Measurements from ENCODE around the gene ESPN. TPM values are rescaled to one million over a fixed set of nuclear protein-coding genes. Genes with fewer than 3 reads are reported as not detected.

Gene ESPN
- polyA plus RNA-seq, 1 experiment: not detected

DNA sequence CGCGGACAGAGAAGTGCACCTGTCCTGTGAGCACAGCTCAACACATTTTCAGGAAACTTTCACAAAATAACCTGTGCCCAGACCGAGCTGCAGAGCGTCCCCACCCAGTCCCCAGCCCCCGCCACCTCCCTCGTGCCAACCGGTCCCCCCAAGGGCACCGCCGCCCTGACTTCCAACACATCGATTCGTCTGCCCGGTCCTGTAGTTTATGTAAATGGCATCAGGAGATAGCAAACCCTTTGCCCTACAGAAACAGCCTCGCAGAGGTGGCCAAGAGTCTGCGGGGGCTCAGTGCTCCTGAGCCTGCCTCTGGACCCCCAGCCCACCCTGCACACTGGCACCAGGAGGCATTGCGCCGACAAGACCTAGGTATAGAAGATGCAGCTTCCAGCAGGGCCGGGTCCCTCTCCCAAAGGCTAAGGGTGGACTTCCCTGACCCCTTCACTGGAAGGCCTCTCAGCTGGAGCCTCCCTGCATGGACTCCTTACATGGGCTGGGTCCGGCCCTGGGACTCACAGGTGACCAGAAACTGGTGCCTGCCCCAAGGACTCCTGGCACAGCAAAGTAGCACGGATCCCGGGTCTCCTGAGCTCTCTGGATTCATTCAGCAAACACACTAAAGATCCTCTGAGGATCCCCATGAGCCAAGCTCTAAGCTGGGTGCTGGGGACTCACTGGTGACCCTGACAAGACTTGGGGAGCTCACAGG, 73.4 kb downstream of the ESPN start:
- POLR2A ChIA-PET: interaction anchor here (0.6 kb wide), 1 partner anchor 48 kb away, joined by 3 read pairs; no protein-coding TSS in a partner anchor
- CTCF ChIA-PET: interaction anchor here (1.2 to 2.4 kb wide), 2 partner anchors 8 to 12 kb away, joined by 6 to 16 read pairs; no protein-coding TSS in a partner anchor
- no peak for DNase-seq (ENCODE audit: low read depth, low spot score)
- Histone ChIP-seq H3K27ac (ENCODE audit: low read depth, low read length) (no peak overlapping the region), H3K4me3 (ENCODE audit: low read depth, low read length) (peak overlapping the region; percentile 77), H3K27me3 (ENCODE audit: control insufficient read depth, insufficient read depth, low read length) (peaks cover 3% of the 10 kb centered on the region), H3K9me3 (ENCODE audit: control insufficient read depth, insufficient read depth, low read length) (no peaks in the 10 kb centered on the region; the same call in 1 of the 2 replicates)
- TF ChIP-seq, protein P1, sequence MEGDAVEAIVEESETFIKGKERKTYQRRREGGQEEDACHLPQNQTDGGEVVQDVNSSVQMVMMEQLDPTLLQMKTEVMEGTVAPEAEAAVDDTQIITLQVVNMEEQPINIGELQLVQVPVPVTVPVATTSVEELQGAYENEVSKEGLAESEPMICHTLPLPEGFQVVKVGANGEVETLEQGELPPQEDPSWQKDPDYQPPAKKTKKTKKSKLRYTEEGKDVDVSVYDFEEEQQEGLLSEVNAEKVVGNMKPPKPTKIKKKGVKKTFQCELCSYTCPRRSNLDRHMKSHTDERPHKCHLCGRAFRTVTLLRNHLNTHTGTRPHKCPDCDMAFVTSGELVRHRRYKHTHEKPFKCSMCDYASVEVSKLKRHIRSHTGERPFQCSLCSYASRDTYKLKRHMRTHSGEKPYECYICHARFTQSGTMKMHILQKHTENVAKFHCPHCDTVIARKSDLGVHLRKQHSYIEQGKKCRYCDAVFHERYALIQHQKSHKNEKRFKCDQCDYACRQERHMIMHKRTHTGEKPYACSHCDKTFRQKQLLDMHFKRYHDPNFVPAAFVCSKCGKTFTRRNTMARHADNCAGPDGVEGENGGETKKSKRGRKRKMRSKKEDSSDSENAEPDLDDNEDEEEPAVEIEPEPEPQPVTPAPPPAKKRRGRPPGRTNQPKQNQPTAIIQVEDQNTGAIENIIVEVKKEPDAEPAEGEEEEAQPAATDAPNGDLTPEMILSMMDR (IDR thresholded peaks at IDR 0.05; ENCODE audit: low read depth, low read length): no peak

DNA sequence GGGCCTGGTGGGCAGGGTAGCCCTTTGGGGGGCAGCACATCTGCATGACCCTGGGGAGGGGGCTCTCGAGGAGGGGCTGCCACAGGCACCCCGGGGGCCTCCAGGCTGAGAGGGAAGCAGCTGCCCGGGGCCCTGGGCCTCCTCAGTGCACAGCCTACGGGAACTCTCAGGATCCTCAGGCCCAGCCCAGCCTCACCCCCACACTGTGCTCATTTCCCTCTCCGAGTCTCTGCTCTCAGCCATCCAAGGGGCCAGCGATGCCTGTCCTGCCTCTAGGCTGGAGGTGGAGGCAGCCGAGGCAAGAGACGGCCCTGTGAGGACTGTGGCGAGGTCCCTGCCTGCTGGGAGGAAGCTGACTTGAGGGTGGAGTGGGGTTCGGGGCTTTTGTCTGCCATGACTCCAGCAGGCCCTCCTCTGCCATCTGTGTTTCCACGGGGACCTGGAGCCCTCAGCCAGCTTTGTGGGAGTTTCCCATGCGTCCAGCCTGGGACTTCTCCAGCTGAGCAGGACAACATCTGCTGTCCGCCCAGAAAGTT, 74.1 kb downstream of the ESPN start:
- no peak for DNase-seq (ENCODE audit: low read depth, low spot score)
- ChIA-PET POLR2A (no interaction called here), CTCF (interaction anchor here (1.2 to 2.4 kb wide), 2 partner anchors 8 to 13 kb away, joined by 6 to 16 read pairs; no protein-coding TSS in a partner anchor)
- Histone ChIP-seq H3K9me3 (ENCODE audit: control insufficient read depth, insufficient read depth, low read length) (no peaks in the 10 kb centered on the region; the same call in 1 of the 2 replicates), H3K27ac (ENCODE audit: low read depth, low read length) (no peak overlapping the region), H3K4me3 (ENCODE audit: low read depth, low read length) (no peak overlapping the region), H3K27me3 (ENCODE audit: control insufficient read depth, insufficient read depth, low read length) (peaks cover 3% of the 10 kb centered on the region)
- TF ChIP-seq, protein P1 (IDR thresholded peaks at IDR 0.05; ENCODE audit: low read depth, low read length): no peak

DNA sequence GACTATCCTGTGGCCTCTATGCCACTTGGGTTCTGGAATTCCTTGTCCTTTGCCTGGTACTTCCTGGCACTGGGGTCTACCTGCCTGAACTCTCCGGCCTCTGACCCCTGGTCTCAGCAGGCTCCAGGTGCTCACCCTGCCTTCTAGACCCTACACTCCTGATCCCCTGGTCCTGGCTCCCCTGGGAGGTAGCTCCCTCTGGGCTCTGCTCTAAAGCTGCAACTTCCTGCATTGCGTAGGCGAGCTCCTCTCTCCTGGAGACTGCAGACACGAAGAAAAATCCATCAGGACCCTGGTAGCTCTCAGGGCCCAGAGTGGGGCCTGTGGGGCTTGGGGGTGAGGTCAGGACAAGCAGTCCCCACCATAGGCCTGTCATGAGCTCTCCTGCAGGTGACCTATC, 74.7 kb downstream of the ESPN start:
- ChIA-PET POLR2A (no interaction called here), CTCF (interaction anchor here (1.2 to 2.4 kb wide), 2 partner anchors 9 to 14 kb away, joined by 6 to 16 read pairs; no protein-coding TSS in a partner anchor)
- no peak for DNase-seq (ENCODE audit: low read depth, low spot score)
- Histone ChIP-seq H3K9me3 (ENCODE audit: control insufficient read depth, insufficient read depth, low read length) (no peaks in the 10 kb centered on the region; the same call in 1 of the 2 replicates), H3K27ac (ENCODE audit: low read depth, low read length) (no peak overlapping the region), H3K4me3 (ENCODE audit: low read depth, low read length) (no peak overlapping the region), H3K27me3 (ENCODE audit: control insufficient read depth, insufficient read depth, low read length) (peaks cover 3% of the 10 kb centered on the region)
- TF ChIP-seq, protein P1 (IDR thresholded peaks at IDR 0.05; ENCODE audit: low read depth, low read length): no peak

DNA sequence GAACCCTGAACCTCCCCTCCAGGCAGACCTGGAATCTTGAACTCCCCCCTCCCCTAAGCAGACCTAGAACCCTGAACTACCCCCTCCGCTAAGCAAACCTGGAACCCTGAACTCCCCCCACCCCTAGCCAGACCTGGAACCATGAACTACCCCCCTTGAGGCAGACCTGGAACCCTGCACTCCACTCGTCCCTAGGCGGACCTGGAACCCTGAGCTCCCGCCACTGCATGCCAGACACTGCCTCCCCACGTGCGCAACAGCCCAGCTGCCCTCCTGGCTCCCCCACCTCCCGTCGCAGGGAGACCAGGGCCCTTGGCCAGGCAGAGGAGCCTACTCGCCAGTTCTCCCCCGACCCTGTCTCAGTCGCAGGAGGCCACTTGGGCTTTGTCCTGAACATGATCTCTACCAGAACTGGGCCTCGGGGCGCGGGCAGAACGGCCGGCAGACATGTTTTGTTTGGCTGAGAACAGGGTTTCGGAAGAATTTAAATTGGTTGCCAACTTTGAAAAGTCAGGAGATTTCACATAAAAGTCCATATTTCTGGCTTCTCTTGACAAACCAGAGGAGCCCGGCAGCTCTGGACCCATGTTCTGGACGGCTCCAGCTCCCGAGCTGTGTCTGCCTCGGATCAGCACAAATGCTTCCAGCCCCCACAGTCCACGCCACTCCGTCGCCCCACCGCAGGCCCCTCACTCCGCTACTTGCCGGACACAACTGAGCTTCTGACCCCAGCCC, 76.1 kb downstream of the ESPN start:
- H3K27ac ChIP-seq (ENCODE audit: low read depth, low read length): no peak overlapping the region
- no peak for DNase-seq (ENCODE audit: low read depth, low spot score)
- CTCF ChIA-PET: interaction anchor here (2.4 kb wide), 1 partner anchor 10 kb away, joined by 16 read pairs; no protein-coding TSS in a partner anchor
- no peaks in the 10 kb centered on the region; the same call in 1 of the 2 replicates for H3K9me3 ChIP-seq (ENCODE audit: control insufficient read depth, insufficient read depth, low read length)
- POLR2A ChIA-PET: no interaction called here
- H3K4me3 ChIP-seq (ENCODE audit: low read depth, low read length): no peak overlapping the region
- TF ChIP-seq, protein P1 (IDR thresholded peaks at IDR 0.05; ENCODE audit: low read depth, low read length): no peak
- peaks cover 3% of the 10 kb centered on the region for H3K27me3 ChIP-seq (ENCODE audit: control insufficient read depth, insufficient read depth, low read length)

All from AG04450 (cell line).